IMR-90 (cell line): ENCODE measurements around the gene SH3GLB2. TPM values are rescaled to one million over a fixed set of nuclear protein-coding genes. Genes with fewer than 3 reads are reported as not detected.

Experiments used
- ATAC-seq: fragments of 200-7000 bp; cut with Tn5 transposase; 2 replicates; pipeline ENCODE4 v1.9.1; 2020; ENCODE audit warnings: low read depth, mild to moderate bottlenecking, moderate library complexity
- BruUV-seq: library from RNA; stranded (reverse); fragments of 400-500 nt; replicated peaks from 2 replicates; lab custom pipeline; 2021; lab: Mats Ljungman, UMichigan
- CTCF ChIA-PET: fragments of 300-600 bp; formaldehyde crosslinking; extraction: SDS; loops from one replicate; lab custom pipeline; 2021; ENCODE audit warnings: antibody characterized with exemption; lab: Yijun Ruan, JAX
- POLR2A ChIA-PET: fragments of 300-600 bp; sonication (Branson Sonifier 250); formaldehyde crosslinking; loops from one replicate; lab custom pipeline; 2022; ENCODE audit warnings: antibody characterized with exemption; ENCODE audit not compliant: unreplicated experiment; lab: Charles Lee
- DNase-seq: peaks from one replicate; pipeline ENCODE4 v3.0.0; 2013
- H2AFZ ChIP-seq: replicated peaks from 2 replicates; pipeline ENCODE3; 2013; ENCODE audit warnings: low read length, mild to moderate bottlenecking; ENCODE audit not compliant: poor library complexity
- H2AK5ac ChIP-seq: 2 replicates; pipeline ENCODE4 v1.6.1; 2013; ENCODE audit warnings: low read depth, low read length, inconsistent platforms
- H2AK9ac ChIP-seq: replicated peaks from 2 replicates; pipeline ENCODE3; 2013; ENCODE audit warnings: mild to moderate bottlenecking, low read depth, low read length, moderate library complexity; ENCODE audit not compliant: poor library complexity
- H2BK120ac ChIP-seq: 2 replicates; pipeline ENCODE4 v1.6.1; 2013; ENCODE audit warnings: low read depth, low read length, inconsistent platforms
- H2BK15ac ChIP-seq: 3 replicates; pipeline ENCODE4 v1.6.1; 2013; ENCODE audit warnings: low read depth, low read length, inconsistent platforms
- H2BK20ac ChIP-seq: 2 replicates; pipeline ENCODE4 v1.6.1; 2013; ENCODE audit warnings: low read depth, mild to moderate bottlenecking, inconsistent platforms, low read length, moderate library complexity
- H2BK5ac ChIP-seq: 2 replicates; pipeline ENCODE4 v1.6.1; 2013; ENCODE audit warnings: mild to moderate bottlenecking, low read depth, low read length, inconsistent platforms; ENCODE audit not compliant: poor library complexity, severe bottlenecking
- H3K14ac ChIP-seq: replicated peaks from 2 replicates; pipeline ENCODE4 v1.6.1; 2013; ENCODE audit warnings: low read depth, low read length, inconsistent platforms
- H3K18ac ChIP-seq: 2 replicates; pipeline ENCODE4 v1.6.1; 2013; ENCODE audit warnings: low read depth, low read length, control low read depth
- H3K23ac ChIP-seq: 2 replicates; pipeline ENCODE4 v1.6.1; 2013; ENCODE audit warnings: low read depth, low read length, inconsistent platforms
- H3K27ac ChIP-seq: 2 replicates; pipeline ENCODE4 v1.5.1; 2013; ENCODE audit warnings: mild to moderate bottlenecking, control low read depth, low read length; ENCODE audit not compliant: insufficient read depth
- H3K27me3 ChIP-seq: 2 replicates; pipeline ENCODE4 v1.6.1; 2013; ENCODE audit warnings: low read length; ENCODE audit not compliant: control insufficient read depth, insufficient read depth
- H3K36me3 ChIP-seq: 2 replicates; pipeline ENCODE4 v1.6.1; 2013; ENCODE audit warnings: low read length, mixed read lengths; ENCODE audit not compliant: control insufficient read depth, insufficient read depth
- H3K4ac ChIP-seq: 2 replicates; pipeline ENCODE4 v1.6.1; 2013; ENCODE audit warnings: low read depth, low read length, inconsistent platforms
- H3K4me1 ChIP-seq: 2 replicates; pipeline ENCODE4 v1.6.1; 2013; ENCODE audit warnings: low read length, mixed read lengths; ENCODE audit not compliant: control insufficient read depth, insufficient read depth
- H3K4me2 ChIP-seq: 2 replicates; pipeline ENCODE4 v1.6.1; 2013; ENCODE audit warnings: low read depth, mild to moderate bottlenecking, control low read depth, low read length, moderate library complexity
- H3K4me3 ChIP-seq: 2 replicates; pipeline ENCODE4 v1.5.1; 2013; ENCODE audit warnings: low read depth, mild to moderate bottlenecking, control low read depth, low read length, moderate library complexity; ENCODE audit not compliant: insufficient read depth
- H3K56ac ChIP-seq: 2 replicates; pipeline ENCODE4 v1.6.1; 2013; ENCODE audit warnings: low read length, inconsistent platforms; ENCODE audit not compliant: insufficient read depth; ENCODE audit errors: extremely low read depth
- H3K79me1 ChIP-seq, 2 experiments: 2 replicates each; pipeline ENCODE4 v1.6.1; 2013; ENCODE audit warnings: low read length in 2 of 2, inconsistent platforms in 1 of 2, low read depth in 1 of 2
- H3K9ac ChIP-seq: 2 replicates; pipeline ENCODE4 v1.6.1; 2013; ENCODE audit warnings: low read depth, low read length, control low read depth
- H3K9me1 ChIP-seq: 2 replicates; pipeline ENCODE4 v1.6.1; 2013; ENCODE audit warnings: low read length, inconsistent platforms; ENCODE audit not compliant: insufficient read depth
- H3K9me3 ChIP-seq: 2 replicates; pipeline ENCODE4 v1.6.1; 2013; ENCODE audit warnings: low read length; ENCODE audit not compliant: control insufficient read depth, insufficient read depth
- H4K20me1 ChIP-seq: 2 replicates; pipeline ENCODE4 v1.6.1; 2013; ENCODE audit warnings: low read length, inconsistent platforms; ENCODE audit not compliant: insufficient read depth
- H4K5ac ChIP-seq: 2 replicates; pipeline ENCODE4 v1.6.1; 2013; ENCODE audit warnings: mild to moderate bottlenecking, low read depth, low read length, control low read depth
- H4K8ac ChIP-seq, 2 experiments: 2 replicates each; pipeline ENCODE4 v1.6.1; 2013; ENCODE audit warnings: low read depth in 2 of 2, low read length in 2 of 2, control low read depth in 1 of 2, inconsistent platforms in 1 of 2
- H4K91ac ChIP-seq: 2 replicates; pipeline ENCODE4 v1.6.1; 2013; ENCODE audit warnings: low read depth, low read length, inconsistent platforms; ENCODE audit not compliant: insufficient read depth
- BHLHE40 ChIP-seq: fragments of 150-350 bp; IDR thresholded peaks from 2 replicates; pipeline ENCODE4 v1.6.1; 2016; ENCODE audit warnings: mild to moderate bottlenecking, low read depth, low read length
- CEBPB ChIP-seq: IDR thresholded peaks from 2 replicates; pipeline ENCODE4 v1.6.1; 2012; ENCODE audit warnings: low read depth, low read length, improper control_type of control experiment
- CHD1 ChIP-seq: IDR thresholded peaks from 2 replicates; pipeline ENCODE4 v1.6.1; 2012; ENCODE audit warnings: low read depth, low read length, improper control_type of control experiment
- CTCF ChIP-seq: conservative IDR thresholded peaks from 2 replicates; pipeline ENCODE4 v1.5.1; 2012; ENCODE audit warnings: mild to moderate bottlenecking, low read depth, low read length, improper control_type of control experiment
- ELK1 ChIP-seq: fragments of 150-350 bp; IDR thresholded peaks from 2 replicates; pipeline ENCODE4 v1.6.1; 2016; ENCODE audit warnings: low read depth, mild to moderate bottlenecking, low read length, moderate library complexity, borderline replicate concordance
- FOS ChIP-seq: fragments of 150-350 bp; IDR thresholded peaks from 2 replicates; pipeline ENCODE4 v1.6.1; 2016; ENCODE audit warnings: low read depth, low read length
- MAFK ChIP-seq: IDR thresholded peaks from 2 replicates; pipeline ENCODE4 v1.6.1; 2012; ENCODE audit warnings: low read depth, low read length, improper control_type of control experiment
- MAZ ChIP-seq: IDR thresholded peaks from 2 replicates; pipeline ENCODE4 v1.6.1; 2012; ENCODE audit warnings: low read depth, mild to moderate bottlenecking, low read length, improper control_type of control experiment, moderate library complexity, borderline replicate concordance
- MXI1 ChIP-seq: IDR thresholded peaks from 2 replicates; pipeline ENCODE4 v1.6.1; 2012; ENCODE audit warnings: low read depth, mild to moderate bottlenecking, low read length, moderate library complexity, borderline replicate concordance
- NFE2L2 ChIP-seq: fragments of 150-350 bp; IDR thresholded peaks from 2 replicates; pipeline ENCODE4 v1.6.1; 2016; ENCODE audit warnings: low read depth, mild to moderate bottlenecking, low read length
- POLR2A ChIP-seq: IDR thresholded peaks from 2 replicates; pipeline ENCODE4 v1.6.1; 2012; ENCODE audit warnings: mild to moderate bottlenecking, low read depth, low read length
- RAD21 ChIP-seq: IDR thresholded peaks from 2 replicates; pipeline ENCODE4 v1.6.1; 2012; ENCODE audit warnings: low read length, improper control_type of control experiment
- RCOR1 ChIP-seq: IDR thresholded peaks from 2 replicates; pipeline ENCODE4 v1.6.1; 2012; ENCODE audit warnings: mild to moderate bottlenecking, low read length, improper control_type of control experiment; ENCODE audit not compliant: insufficient replicate concordance
- RFX5 ChIP-seq: IDR thresholded peaks from 2 replicates; pipeline ENCODE4 v1.8.0; 2012; ENCODE audit warnings: low read depth, mild to moderate bottlenecking, low read length, moderate library complexity
- SMC3 ChIP-seq: fragments of 150-350 bp; IDR thresholded peaks from 2 replicates; pipeline ENCODE4 v1.6.1; 2016; ENCODE audit warnings: low read depth, mild to moderate bottlenecking, antibody characterized with exemption, low read length, moderate library complexity
- USF2 ChIP-seq: fragments of 150-350 bp; IDR thresholded peaks from 2 replicates; pipeline ENCODE4 v1.6.1; 2017; ENCODE audit warnings: mild to moderate bottlenecking, antibody characterized with exemption, low read length, low read depth
- WGBS, 2 experiments: methylation state at CpG; one replicate each; pipeline versions ENCODE4 v1.1.5 to v1.1.7; 2013; ENCODE audit warnings: missing lambda C conversion rate in 2 of 2; ENCODE audit not compliant: insufficient read length in 1 of 2; ENCODE audit errors: extremely low coverage in 2 of 2; 5-methylcytosine and 5-hydroxymethylcytosine counted together
- dilution Hi-C: fragments of 300-500 bp; cut with HindIII; formaldehyde crosslinking; loops from one replicate; pipeline ENCODE4 v1.14.3; 2018; ENCODE audit warnings: low sequenced_read_pairs; ENCODE audit not compliant: unreplicated experiment
- in situ Hi-C: fragments of 300-500 bp; cut with MboI; formaldehyde crosslinking; loops from 3 replicates; pipeline ENCODE4 v1.14.3; 2019; ENCODE audit warnings: low sequenced_read_pairs, inconsistent platforms, mixed read lengths
- intact Hi-C: fragments of 100-400 bp; cut with micrococcal nuclease; formaldehyde crosslinking; loops from 2 replicates; pipeline ENCODE4 v1.10.0; 2022
- polyA plus RNA-seq, 3 experiments: library from polyadenylated mRNA; depleted of rRNA; stranded (reverse); fragments of >200 nt; gene quantifications; 2 replicates each; pipeline ENCODE4 v1.2.3, GENCODE V29; 2012; ENCODE audit warnings: low replicate concordance in 1 of 3
- total RNA-seq: library from RNA; depleted of rRNA; stranded (reverse); fragments of >200 nt; gene quantifications from 2 replicates; pipeline ENCODE4 v1.2.3, GENCODE V29; 2012

Gene SH3GLB2
- total and polyA plus RNA-seq, 2 of the 4 experiments (the other 2 are of a cell fraction) = 36.4 to 68.4 TPM

DNA sequence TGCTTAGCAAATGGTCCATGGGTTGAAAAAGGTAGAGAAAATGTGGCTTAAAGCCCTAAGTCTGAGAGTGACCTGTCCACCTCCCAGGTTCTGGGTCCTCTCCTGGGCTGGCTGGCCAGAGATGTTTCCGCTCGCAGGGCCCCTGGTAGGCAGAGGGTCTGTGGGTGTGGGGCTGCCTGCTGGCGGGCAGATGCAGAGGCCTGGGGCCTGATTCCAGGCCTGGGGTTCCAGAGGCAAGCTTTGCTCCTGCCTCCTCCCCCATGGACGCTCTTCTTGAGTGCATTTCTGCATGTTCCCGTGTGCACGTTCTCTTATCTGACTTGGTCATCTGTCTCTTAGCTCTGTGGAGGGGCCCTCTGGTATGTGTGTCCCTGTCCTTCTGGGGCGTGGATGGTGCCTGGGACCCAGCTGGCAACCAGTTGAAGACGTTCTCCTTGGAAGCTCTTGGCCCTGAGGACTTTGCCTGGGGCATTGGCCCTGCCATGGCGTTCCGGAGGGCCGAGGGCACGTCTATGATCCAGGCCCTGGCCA is 12.0 kb upstream of the SH3GLB2 start:
- Histone ChIP-seq H3K27ac (no peak overlapping the region), H3K9ac (no peak overlapping the region), H2BK20ac (no peak overlapping the region), H3K18ac (no peak overlapping the region), H2AFZ (no peak overlapping the region), H3K56ac (no peak overlapping the region), H3K23ac (no peak overlapping the region), H3K36me3 (peaks cover 27% of the 10 kb centered on the region), H3K9me3 (no peaks in the 10 kb centered on the region), H3K4me2 (no peak overlapping the region), H4K20me1 (peaks cover 16% of the 10 kb centered on the region), H3K27me3 (no peaks in the 10 kb centered on the region), H3K4me3 (no peak overlapping the region), H2BK5ac (no peak overlapping the region), H2AK5ac (no peak overlapping the region), H3K4ac (no peak overlapping the region), H4K91ac (no peak overlapping the region), H2BK120ac (no peak overlapping the region), H2BK15ac (no peak overlapping the region), H3K9me1 (0 out of 2 replicates have a peak, but pooled peaks cover 8% of the 10 kb centered on the region), H3K14ac (no peak overlapping the region), H2AK9ac (no peak overlapping the region), H4K5ac (no peak overlapping the region), H4K8ac (no peak overlapping the region), H3K79me1 (peaks cover 14 to 51% of the 10 kb centered on the region in 2 experiments; a peak in 3 of 4 replicates), H3K4me1 (peaks cover 14% of the 10 kb centered on the region)
- ChIA-PET POLR2A (no interaction called here), CTCF (no interaction called here)
- no TSS peak for BruUV-seq
- WGBS, 2 experiments = 96% methylated on average over 6 of the region's 12 CpGs; no CpG with 5 or more reads in 1 of the 2 experiments
- dilution Hi-C loops (no loop called here), intact Hi-C loops (no loop called here), in situ Hi-C loops (no loop called here)
- TF ChIP-seq MAZ (no peak), RCOR1 (no peak), CTCF (no peak), CHD1 (no peak), MAFK (no peak), USF2 (no peak), CEBPB (no peak), POLR2A (no peak), NFE2L2 (no peak), FOS (no peak), RAD21 (no peak), ELK1 (no peak), MXI1 (no peak), SMC3 (no peak), RFX5 (no peak), BHLHE40 (no peak)
- ATAC-seq = no peak
- no peak for DNase-seq
